HUES48 (cell line): ENCODE measurements around the gene HES7.

ENCODE experiments used
- H3K27ac ChIP-seq: one replicate; pipeline ENCODE4 v1.7.0; 2013; ENCODE audit warnings: low read depth, low read length, inconsistent platforms
- H3K27me3 ChIP-seq: 2 replicates; pipeline ENCODE4 v1.6.1; 2013; ENCODE audit warnings: mild to moderate bottlenecking, low read length; ENCODE audit not compliant: control insufficient read depth, insufficient read depth
- H3K36me3 ChIP-seq: 2 replicates; pipeline ENCODE4 v1.6.1; 2013; ENCODE audit warnings: low read length; ENCODE audit not compliant: control insufficient read depth, insufficient read depth
- H3K4me1 ChIP-seq: 2 replicates; pipeline ENCODE4 v1.6.1; 2013; ENCODE audit warnings: mild to moderate bottlenecking, low read length; ENCODE audit not compliant: control insufficient read depth, insufficient read depth
- H3K4me3 ChIP-seq: 2 replicates; pipeline ENCODE4 v1.5.1; 2013; ENCODE audit warnings: mild to moderate bottlenecking, low read depth, low read length
- H3K9ac ChIP-seq: 2 replicates; pipeline ENCODE4 v1.6.1; 2013; ENCODE audit warnings: mild to moderate bottlenecking, low read depth, low read length, moderate library complexity
- H3K9me3 ChIP-seq: 2 replicates; pipeline ENCODE4 v1.6.1; 2013; ENCODE audit warnings: low read length; ENCODE audit not compliant: control insufficient read depth, insufficient read depth

HES7 gene

DNA sequence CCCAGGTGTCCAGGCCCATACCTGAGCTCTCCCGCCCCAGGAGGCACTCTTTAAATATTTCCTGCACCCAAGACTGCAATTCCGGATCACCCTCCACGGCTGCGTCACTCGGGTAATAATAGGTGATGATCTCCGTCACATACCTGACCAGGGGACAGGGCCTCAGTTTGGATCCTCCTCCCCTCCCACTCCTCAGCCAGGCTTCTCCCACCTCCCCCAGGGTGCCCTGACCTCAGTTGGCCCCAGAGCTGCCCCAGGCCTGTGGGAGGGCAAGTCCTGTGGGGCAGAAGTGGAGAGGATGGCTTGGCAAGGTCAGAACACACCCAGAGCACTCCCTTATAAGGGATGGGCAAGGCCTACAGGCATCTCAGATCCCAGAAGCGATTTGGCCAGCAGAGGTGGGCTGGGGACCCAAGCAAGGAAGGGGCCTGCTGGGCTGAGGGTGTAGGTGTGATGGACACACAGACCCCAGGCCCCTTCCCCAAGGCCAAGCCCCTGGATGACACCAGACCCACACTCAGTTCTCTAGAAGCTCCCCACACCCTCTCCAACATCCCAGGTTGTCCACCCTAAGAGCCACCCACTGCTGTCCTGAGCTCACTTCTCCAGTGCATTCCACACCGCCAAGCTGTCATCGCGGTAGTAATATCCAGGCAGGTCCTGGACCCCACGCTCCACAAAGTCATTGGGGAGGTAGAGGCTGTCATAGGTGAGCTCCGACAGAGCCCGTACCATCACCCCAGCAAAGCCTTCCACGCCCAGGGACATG, 48.1 kb downstream of the HES7 start:
- peaks cover 78% of the 10 kb centered on the region for H3K27me3 ChIP-seq
- no peak overlapping the region for H3K4me3 ChIP-seq
- H3K9me3 ChIP-seq, result no peaks in the 10 kb centered on the region
- peaks cover 16% of the 10 kb centered on the region for H3K4me1 ChIP-seq
- no peaks in the 10 kb centered on the region for H3K36me3 ChIP-seq
- no peak overlapping the region for H3K9ac ChIP-seq
- no peak overlapping the region for H3K27ac ChIP-seq

DNA sequence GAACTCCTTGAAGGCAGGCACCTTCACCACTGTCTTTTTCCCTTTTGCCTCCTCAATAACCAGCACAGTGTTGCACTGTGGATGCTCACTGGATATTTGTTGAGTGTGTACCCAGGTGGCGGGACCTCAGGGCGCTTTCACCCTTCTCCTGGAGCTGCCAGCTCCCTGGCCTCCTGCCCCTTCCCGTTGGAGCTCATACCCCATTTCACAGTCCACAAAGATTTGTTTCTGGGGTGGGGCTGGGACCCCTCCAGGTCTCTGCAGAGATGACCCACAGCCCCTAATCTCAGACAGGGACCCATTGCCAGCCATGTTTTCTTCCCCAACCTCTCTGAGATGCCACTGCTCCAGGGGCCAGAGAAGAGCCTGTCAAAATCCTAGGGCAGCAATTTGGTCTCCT, 48.8 kb downstream of the HES7 start:
- H3K9me3 ChIP-seq, result no peaks in the 10 kb centered on the region
- H3K9ac ChIP-seq, result no peak overlapping the region
- H3K4me1 ChIP-seq, result peaks cover 12% of the 10 kb centered on the region
- H3K27ac ChIP-seq, result no peak overlapping the region
- peaks cover 80% of the 10 kb centered on the region for H3K27me3 ChIP-seq
- no peaks in the 10 kb centered on the region for H3K36me3 ChIP-seq
- H3K4me3 ChIP-seq, result no peak overlapping the region

- Histone ChIP-seq H3K9me3 (no peaks in the 10 kb centered on the region), H3K36me3 (no peaks in the 10 kb centered on the region), H3K4me3 (no peak overlapping the region), H3K27ac (no peak overlapping the region), H3K4me1 (peaks cover 11% of the 10 kb centered on the region), H3K27me3 (peaks cover 81% of the 10 kb centered on the region), H3K9ac (no peak overlapping the region)
Observed at GRCh38 chr17:8074554-8074953, 49.4 kb downstream of the HES7 start.

GRCh38 chr17:8073627-8074484, 50.0 kb downstream of the HES7 start:
- Histone ChIP-seq H3K27ac (no peak overlapping the region), H3K9me3 (no peaks in the 10 kb centered on the region), H3K27me3 (peaks cover 88% of the 10 kb centered on the region), H3K36me3 (no peaks in the 10 kb centered on the region), H3K9ac (no peak overlapping the region), H3K4me3 (peak overlapping the region; percentile 54), H3K4me1 (peaks cover 11% of the 10 kb centered on the region)

DNA sequence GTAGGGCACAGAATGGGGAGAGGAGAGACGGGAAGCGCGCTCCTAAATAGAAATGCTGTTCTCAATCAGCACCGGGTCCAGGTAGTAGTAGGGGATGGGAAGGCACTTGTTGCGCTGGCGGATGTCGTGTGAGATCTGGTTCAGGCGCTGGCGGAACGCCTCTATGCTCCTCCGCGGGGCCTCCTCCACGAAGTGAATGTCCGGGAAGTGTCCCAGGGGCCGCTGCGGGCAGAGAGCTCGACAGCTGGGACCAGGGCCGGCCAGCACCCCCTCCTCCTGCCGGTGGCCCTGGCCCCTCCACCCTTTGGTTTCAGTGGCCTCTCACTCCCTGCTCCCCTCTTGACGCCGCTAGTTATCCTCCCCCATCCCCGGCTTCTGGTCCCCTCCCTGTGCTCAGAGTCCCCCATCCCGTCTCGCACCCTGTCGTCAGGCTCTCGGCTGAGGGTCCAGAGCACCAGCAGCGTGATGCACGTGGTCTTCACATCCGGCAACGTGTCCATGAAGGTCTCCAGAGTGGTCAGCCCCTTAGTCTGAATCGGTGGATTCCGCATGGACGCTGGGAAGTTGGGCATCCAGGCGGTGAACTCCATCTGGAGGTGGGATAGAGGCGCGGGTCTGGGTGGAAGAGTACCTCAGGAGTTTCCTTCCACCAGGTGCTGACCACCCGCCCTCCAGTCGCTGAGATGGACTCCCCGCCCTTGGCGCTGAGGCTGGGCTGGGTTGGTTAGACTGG, 51.0 kb downstream of the HES7 start:
- Histone ChIP-seq H3K9me3 (no peaks in the 10 kb centered on the region), H3K4me1 (peaks cover 11% of the 10 kb centered on the region), H3K27ac (no peak overlapping the region), H3K36me3 (no peaks in the 10 kb centered on the region), H3K4me3 (peak overlapping the region; percentile 59), H3K27me3 (peaks cover 94% of the 10 kb centered on the region), H3K9ac (no peak overlapping the region)

GRCh38 chr17:8072341-8072728, 51.6 kb downstream of the HES7 start:
- H3K4me3 ChIP-seq, result peak overlapping the region; percentile 59
- no peaks in the 10 kb centered on the region for H3K36me3 ChIP-seq
- peaks cover 89% of the 10 kb centered on the region for H3K27me3 ChIP-seq
- no peak overlapping the region for H3K9ac ChIP-seq
- H3K27ac ChIP-seq, result no peak overlapping the region
- H3K9me3 ChIP-seq, result no peaks in the 10 kb centered on the region
- peaks cover 11% of the 10 kb centered on the region for H3K4me1 ChIP-seq

GRCh38 chr17:8071496-8071895, 52.4 kb downstream of the HES7 start:
- Histone ChIP-seq H3K9ac (no peak overlapping the region), H3K27ac (no peak overlapping the region), H3K36me3 (no peaks in the 10 kb centered on the region), H3K9me3 (no peaks in the 10 kb centered on the region), H3K4me3 (no peak overlapping the region), H3K27me3 (peaks cover 80% of the 10 kb centered on the region), H3K4me1 (peaks cover 11% of the 10 kb centered on the region)
